Activated CD4-positive, alpha-beta T cell treated with anti-CD3 and anti-CD28 coated beads, Interleukin-2, amount 50 U/mL, for 16 hours (primary cell): Measurements from ENCODE around the gene NDUFB8.

ENCODE experiments used
- DNase-seq: peaks from one replicate; pipeline ENCODE4 v3.0.0-alpha.2; 2020

Gene NDUFB8

DNA sequence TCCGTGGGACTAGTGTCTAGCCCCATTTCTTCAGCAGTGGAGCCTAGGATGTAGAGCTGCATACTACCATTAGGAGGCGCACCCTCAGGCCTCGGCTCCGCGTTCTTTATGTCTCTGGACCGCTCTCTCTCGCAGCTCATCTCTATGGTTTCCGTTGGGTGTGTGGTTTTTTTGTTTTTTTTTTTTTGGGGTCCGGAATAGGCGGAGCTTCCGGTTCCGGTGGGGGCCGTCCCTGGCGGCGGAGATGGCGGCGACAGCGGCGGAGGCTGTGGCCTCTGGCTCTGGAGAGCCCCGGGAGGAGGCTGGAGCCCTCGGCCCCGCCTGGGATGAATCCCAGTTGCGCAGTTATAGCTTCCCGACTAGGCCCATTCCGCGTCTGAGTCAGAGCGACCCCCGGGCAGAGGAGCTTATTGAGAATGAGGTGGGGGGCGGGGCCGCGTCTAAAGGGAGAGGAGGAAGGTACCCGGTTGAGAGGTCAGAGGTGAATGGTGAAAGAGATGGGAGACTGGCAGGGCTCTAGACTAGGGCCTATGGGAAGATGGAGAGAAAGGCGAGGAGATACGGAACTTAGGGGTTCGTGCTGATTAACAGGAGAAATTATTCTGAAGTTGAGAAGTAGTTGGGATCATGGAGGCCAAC is 6.2 kb upstream of the NDUFB8 start, which contains the start of gene HIF1AN:
HIF1AN (plus strand) TSS at position 229 of the 639 bp plus-strand sequence; CDS start at position 245, 16 bp downstream.
- peak; percentile 94 for DNase-seq

- no peak for DNase-seq
These were observed 5.7 kb upstream of the NDUFB8 start for GRCh38 chr10:100535338-100535714.

DNA sequence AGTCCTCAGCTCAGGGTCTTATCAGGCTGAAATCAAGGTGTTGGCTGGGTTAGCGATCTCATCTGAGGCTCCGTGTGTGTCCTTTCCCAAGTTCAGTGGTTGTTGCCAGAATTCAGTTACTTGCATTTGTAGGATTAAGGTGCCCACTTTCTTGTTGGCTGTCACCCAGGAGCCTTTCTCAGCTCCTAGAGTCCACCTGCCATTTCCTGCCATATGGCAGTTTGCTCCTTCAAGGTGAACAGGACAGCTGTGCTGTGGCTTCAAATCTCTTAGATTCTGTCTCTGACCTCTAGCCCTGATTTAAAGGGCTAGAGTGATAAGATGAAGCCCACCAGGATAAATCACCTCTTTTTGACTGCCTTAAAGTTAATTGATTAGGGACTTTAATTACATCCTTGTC is 5.1 kb upstream of the NDUFB8 start:
- no peak for DNase-seq

- DNase-seq = peak; percentile 39
These were observed 2.1 kb upstream of the NDUFB8 start for GRCh38 chr10:100531761-100532160.

DNA sequence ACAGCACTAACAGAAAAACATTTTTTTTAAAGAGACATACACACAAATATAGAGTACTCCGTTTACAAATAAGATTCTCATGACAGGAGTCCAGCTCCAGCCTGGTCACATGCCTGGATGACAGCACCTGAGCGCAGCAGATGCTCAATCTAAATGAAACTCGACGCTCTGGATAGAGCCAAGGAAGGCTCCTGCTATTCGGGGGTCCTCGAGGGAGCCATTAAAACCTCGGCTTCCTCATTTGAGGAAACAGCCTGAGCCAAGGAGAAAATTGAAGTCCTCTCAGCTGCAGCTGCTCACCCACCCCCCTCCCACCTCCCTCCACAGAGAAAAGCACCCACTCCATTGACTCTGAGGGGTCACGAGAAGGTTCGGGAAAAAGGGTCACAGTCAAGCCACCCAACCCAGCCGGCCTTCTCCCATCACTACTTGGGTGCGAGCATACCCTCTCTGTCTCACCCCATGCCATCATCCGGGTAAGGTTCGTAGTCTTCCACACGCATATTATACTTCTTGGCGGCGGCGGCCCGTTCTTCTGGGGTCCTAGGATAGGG is 673 bp downstream of the NDUFB8 start:
- no peak for DNase-seq

- DNase-seq = peak; percentile 46
These were observed 1.4 kb downstream of the NDUFB8 start for GRCh38 chr10:100528123-100528886.

- no peak for DNase-seq
These were observed 5.0 kb downstream of the NDUFB8 start for GRCh38 chr10:100524638-100525037.

DNA sequence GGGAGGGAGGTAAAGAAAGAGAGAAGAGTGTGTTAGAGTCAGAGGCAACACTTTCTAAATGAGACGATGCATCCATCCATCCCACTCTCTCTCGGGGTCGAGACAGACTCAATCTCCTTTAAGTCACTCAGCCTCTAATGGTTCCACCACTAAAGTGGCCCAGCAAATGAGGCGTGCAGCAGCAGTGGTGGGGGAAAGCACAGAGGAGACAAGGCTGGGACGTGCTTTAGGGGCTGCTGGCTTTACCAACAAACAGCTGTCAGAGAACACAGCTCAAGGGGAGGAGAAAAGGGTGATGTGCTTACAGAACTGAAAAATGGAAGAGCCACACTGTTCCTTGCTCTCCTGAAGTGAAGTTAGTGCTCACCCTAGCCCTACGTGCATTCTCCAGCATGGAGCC is 5.5 kb downstream of the NDUFB8 start:
- no peak for DNase-seq

DNA sequence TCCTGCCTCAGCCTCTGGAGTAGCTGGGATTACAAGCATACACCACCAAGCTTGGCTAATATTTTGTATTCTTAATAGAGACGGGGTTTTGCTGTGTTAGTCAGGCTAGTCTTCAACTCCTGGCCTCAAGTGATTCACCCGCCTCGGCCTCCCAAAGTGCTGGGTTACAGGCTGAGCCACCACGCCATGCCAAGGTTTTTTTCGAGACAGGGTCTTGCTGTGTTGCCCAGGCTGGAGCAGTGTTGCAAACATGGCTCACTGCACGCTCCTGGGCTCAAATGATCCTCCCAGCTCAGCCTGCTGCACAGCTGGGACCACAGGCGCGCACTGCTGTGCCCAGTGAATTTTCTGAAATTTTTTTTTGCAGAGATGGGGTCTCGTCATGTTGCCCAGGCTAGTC is 6.7 kb downstream of the NDUFB8 start:
- no peak for DNase-seq

GRCh38 chr10:100522107-100522801 is 7.4 kb downstream of the NDUFB8 start:
- no peak for DNase-seq

- no peak for DNase-seq
These were observed 8.9 kb downstream of the NDUFB8 start for GRCh38 chr10:100520811-100521210.

DNA sequence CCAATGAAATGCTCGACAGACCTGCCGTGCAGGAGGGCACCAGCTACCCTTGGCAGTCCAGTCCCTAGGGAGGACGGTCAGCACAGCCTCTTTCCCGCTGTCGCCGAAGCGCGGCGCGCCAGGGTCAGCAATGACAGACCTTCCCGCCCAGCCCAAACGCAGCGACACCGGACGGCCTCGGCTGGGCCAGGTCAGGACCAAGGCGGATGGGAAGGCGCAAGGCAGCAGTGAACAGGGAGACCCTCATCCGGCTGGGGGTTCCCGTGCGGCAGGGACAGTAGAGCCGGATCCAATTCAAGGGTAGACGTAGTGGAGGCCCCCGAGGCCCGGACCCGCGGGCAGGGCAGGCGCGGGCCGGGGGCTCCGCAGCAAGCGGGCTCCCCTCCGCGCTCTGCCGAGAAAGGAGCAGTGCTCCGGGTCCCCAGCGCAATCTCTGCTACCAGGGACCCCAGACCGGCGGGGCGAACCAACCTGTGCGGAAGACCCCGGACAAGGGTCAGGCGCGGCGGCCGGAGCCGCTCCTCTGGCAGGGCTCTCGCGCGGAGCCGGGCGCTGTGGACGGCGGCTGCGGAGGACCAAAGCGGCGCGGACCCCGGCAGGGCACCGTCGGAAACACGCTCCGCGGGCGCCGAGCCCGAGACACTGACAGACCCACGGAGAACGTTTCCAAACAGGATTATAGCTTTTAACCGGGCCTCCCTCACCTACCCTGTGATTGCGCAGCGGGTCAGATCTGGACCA is 10.2 kb downstream of the NDUFB8 start, which contains the start of gene SEC31B:
SEC31B (minus strand) TSS at position 551 of the 741 bp plus-strand sequence. CDS start 2,909 bp downstream, outside the sequence.
- DNase-seq = no peak

DNA sequence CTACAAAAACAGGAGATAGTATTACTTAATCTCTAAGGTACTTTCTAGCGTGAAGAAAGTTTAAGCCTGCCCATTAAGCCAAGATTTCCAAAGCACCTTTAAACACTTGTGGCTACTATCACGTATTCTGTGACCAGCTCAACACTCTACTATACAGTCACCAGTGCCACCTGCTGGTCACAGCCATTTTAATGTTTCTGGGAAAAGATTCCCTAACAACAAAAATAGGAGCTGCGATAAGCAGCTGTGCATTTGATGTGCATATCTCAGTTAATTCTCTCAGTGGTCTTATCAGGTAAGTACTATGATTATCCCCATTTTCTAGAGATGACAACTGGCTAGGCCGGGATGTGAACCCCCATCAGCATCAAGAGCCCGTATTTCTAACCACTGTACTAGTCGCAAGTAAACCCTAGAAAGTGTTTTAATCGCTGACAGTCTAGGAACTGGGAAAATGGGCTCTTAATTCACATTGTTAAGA is 10.9 kb downstream of the NDUFB8 start:
- peak; percentile 65 for DNase-seq

GRCh38 chr10:100516847-100517246 is 12.8 kb downstream of the NDUFB8 start:
- DNase-seq = no peak

- DNase-seq = no peak
These were observed 14.1 kb downstream of the NDUFB8 start for GRCh38 chr10:100515612-100516011.

GRCh38 chr10:100510533-100511308 is 18.9 kb downstream of the NDUFB8 start:
- DNase-seq = peak; percentile 94

DNA sequence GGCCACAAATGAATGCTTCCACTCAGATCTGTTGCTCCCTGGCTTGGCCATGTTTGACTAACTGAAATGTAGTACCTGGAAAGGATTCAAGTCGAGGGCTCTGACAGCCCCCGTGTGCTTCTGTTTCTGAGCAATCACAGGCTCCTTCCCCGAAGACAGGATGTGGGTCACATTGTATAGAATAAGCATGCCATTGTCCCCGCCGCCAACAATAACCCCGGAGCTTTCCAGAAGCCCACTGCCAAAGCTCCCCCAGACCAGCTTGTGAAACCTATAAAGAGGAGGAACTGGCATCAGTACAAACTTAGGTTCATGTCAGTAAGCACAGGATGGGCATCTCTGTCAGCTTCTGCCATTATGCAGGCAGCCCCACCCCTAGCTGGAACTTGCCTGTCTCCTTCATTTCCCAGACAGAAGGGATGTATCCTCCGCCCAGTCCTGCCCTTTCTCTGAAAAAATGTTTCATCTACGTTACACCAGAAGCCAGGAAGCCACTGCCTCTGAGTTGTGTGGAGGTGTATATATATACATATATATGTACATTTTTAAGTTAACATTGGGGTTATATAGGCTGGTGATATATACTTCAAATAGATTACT is 20.3 kb downstream of the NDUFB8 start:
- DNase-seq = peak; percentile 86

DNA sequence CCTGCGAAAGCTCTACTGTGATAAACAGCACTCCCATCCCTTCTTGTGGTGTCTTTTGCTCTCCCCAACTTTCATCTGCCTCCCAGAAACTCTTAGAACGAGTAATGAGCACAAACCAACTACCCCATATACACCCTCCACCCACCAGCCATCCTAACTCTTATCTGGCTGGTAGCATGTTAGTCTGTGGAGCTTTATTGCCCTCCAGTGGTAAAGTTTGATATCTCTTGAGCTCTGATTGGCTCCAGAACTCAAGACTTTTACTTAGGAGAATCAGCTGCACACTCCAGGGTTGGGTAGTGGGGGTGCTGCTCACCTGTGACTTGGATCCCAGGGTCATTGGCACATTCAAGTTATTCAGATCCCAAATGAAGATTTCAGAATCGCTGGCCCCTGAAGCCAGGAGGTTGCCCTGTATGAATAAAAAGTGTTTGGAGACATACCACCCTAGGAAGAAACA is 20.9 kb downstream of the NDUFB8 start:
- DNase-seq = peak; percentile 86

- peak; percentile 44 for DNase-seq
These were observed 21.4 kb downstream of the NDUFB8 start for GRCh38 chr10:100508266-100508665.

- DNase-seq = no peak
These were observed 22.3 kb downstream of the NDUFB8 start for GRCh38 chr10:100507357-100507732.
